Upper lobe of left lung (tissue), 6 donors: ENCODE data around the gene TANGO2. TPM values are rescaled to one million over a fixed set of nuclear protein-coding genes. Genes with fewer than 3 reads are reported as not detected.
"Not testable (repeated sequence)": the region's sequence is repeated elsewhere in the genome, so short reads cannot be mapped to it uniquely, and the experiment has no call there.

ENCODE experiments used
- ATAC-seq, 2 donors: fragments of 200-7000 bp; cut with Tn5 transposase; one replicate each; pipeline ENCODE4 v1.9.1; 2022; ENCODE audit warnings: mild to moderate bottlenecking in 2 of 2, moderate library complexity in 2 of 2; ENCODE audit not compliant: low FRiP score in 2 of 2
- DNase-seq, 2 donors: peaks; one replicate each; pipeline ENCODE4 v3.0.0-alpha.2; 2019 to 2020
- H3K27ac ChIP-seq, 4 donors: fragments of 200-600 bp; sonication (generic); one replicate each; pipeline ENCODE4 v1.5.1; 2016 to 2019
- H3K27me3 ChIP-seq, 4 donors: fragments of 200-600 bp; sonication (generic); one replicate each; pipeline ENCODE4 v1.5.1; 2017 to 2019
- H3K36me3 ChIP-seq, 4 donors: fragments of 200-600 bp; sonication (generic); one replicate each; pipeline ENCODE4 v1.5.1; 2016 to 2019
- H3K4me1 ChIP-seq, 4 donors: fragments of 200-600 bp; sonication (generic); one replicate each; pipeline ENCODE4 v1.5.1; 2018 to 2019
- H3K4me3 ChIP-seq, 4 donors: fragments of 200-600 bp; sonication (generic); one replicate each; pipeline ENCODE4 v1.5.1; 2017 to 2019; ENCODE audit warnings: mild to moderate bottlenecking in 2 of 4, moderate library complexity in 1 of 4
- H3K9me3 ChIP-seq, 4 donors: fragments of 200-600 bp; sonication (generic); one replicate each; pipeline ENCODE4 v1.5.1; 2018 to 2019
- EP300 ChIP-seq, 4 donors: sonication (generic); formaldehyde crosslinking; IDR thresholded peaks; one replicate each; pipeline ENCODE4 v1.5.1; 2017; ENCODE audit warnings: antibody characterized with exemption in 4 of 4, control low read depth in 2 of 4
- POLR2A ChIP-seq, 4 donors: fragments of 450-650 bp; IDR thresholded peaks; one replicate each; pipeline ENCODE4 v1.5.1; 2016 to 2017; ENCODE audit warnings: antibody characterized with exemption in 4 of 4, mild to moderate bottlenecking in 2 of 4
- POLR2AphosphoS5 ChIP-seq, 2 donors: sonication (generic); formaldehyde crosslinking; IDR thresholded peaks; one replicate each; pipeline ENCODE4 v1.5.1; 2017; ENCODE audit warnings: antibody characterized with exemption in 2 of 2
- WGBS, 2 donors: methylation state at CpG; one replicate each; pipeline ENCODE4 v1.1.5; 2017 to 2018; 5-methylcytosine and 5-hydroxymethylcytosine counted together
- total RNA-seq, 6 donors: library from RNA; depleted of rRNA in 4 of 6; stranded (reverse); fragments of >200 nt in 4 of 6; gene quantifications; one replicate each; pipeline versions ENCODE4 v1.1.0 to v1.2.1, GENCODE V29; 2016 to 2021
- TF ChIP-seq, protein P1 (sequence below), 6 experiments: fragments of 450-650 bp in 4 of 6; fragments of 200-600 bp in 2 of 6; sonication (generic) in 2 of 6; IDR thresholded peaks; one replicate each; pipeline ENCODE4 v1.5.1; 2016 to 2019; ENCODE audit warnings: antibody characterized with exemption in 6 of 6
- donor health status: DM: no; HTN: no; CAD: no; lungs with moderate emphysema.
- donor health status: DM: no; HTN: yes; CAD: no; lungs with severe emphysema.

Gene TANGO2
- total RNA-seq, 6 donors from 2014 or later = 33.9 to 94.3 (median 55.0) TPM

DNA sequence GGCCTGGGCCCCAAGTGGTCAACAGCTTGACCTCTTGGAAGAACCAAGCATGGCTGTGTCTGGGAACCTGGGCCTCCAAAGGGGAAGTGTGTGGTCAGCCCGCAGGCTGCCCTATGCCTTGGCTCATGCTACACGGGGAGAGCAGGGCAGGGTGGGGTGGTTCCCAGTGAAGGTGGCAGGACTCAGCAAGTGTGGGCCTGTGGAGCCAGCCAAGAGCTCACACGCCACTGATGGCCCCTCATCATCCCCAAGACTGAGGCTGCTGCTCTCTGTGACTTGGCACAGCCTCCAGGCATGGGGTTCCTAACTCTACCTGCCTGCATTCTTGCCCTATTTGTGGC is 43.2 kb downstream of the TANGO2 start:
- no peak overlapping the region for H3K4me3 ChIP-seq
- no peak overlapping the region for H3K27ac ChIP-seq
- peaks cover 16 to 56% (median 45%) of the 10 kb centered on the region in 4 donors for H3K36me3 ChIP-seq
- 54 to 88% methylated on average over 2 to 3 of the region's 3 CpGs for WGBS, 2 donors
- TF ChIP-seq POLR2AphosphoS5 (IDR thresholded peaks at IDR 0.05) (no peak), EP300 (IDR thresholded peaks at IDR 0.05) (no peak), POLR2A (IDR thresholded peaks at IDR 0.05) (no peak)
- TF ChIP-seq, protein P1, sequence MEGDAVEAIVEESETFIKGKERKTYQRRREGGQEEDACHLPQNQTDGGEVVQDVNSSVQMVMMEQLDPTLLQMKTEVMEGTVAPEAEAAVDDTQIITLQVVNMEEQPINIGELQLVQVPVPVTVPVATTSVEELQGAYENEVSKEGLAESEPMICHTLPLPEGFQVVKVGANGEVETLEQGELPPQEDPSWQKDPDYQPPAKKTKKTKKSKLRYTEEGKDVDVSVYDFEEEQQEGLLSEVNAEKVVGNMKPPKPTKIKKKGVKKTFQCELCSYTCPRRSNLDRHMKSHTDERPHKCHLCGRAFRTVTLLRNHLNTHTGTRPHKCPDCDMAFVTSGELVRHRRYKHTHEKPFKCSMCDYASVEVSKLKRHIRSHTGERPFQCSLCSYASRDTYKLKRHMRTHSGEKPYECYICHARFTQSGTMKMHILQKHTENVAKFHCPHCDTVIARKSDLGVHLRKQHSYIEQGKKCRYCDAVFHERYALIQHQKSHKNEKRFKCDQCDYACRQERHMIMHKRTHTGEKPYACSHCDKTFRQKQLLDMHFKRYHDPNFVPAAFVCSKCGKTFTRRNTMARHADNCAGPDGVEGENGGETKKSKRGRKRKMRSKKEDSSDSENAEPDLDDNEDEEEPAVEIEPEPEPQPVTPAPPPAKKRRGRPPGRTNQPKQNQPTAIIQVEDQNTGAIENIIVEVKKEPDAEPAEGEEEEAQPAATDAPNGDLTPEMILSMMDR (IDR thresholded peaks at IDR 0.05) = no peak
- no peaks in the 10 kb centered on the region for H3K27me3 ChIP-seq
- no peaks in the 10 kb centered on the region for H3K9me3 ChIP-seq
- no peak for DNase-seq
- ATAC-seq = no peak
- no peaks in the 10 kb centered on the region for H3K4me1 ChIP-seq

DNA sequence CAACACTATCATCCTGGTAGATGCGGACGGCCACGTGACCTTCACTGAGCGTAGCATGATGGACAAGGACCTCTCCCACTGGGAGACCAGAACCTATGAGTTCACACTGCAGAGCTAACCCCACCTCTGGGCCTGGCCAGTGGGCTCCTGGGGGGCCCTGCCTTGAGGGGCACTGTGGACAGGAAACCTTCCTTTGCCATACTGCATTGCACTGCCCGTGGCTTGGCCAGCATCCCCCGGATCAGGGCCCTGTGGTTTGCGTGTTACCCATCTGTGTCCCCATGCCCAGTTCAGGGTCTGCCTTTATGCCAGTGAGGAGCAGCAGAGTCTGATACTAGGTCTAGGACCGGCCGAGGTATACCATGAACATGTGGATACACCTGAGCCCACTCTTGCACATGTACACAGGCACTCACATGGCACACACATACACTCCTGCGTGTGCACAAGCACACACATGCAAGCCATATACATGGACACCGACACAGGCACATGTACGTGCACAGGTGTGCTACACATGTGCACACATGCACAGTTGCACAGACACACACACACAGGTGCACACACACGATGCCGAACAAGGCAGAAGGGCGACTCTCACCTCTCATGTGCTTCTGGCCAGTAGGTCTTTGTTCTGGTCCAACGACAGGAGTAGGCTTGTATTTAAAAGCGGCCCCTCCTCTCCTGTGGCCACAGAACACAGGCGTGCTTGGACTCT is 43.8 kb downstream of the TANGO2 start:
- H3K9me3 ChIP-seq = no peaks in the 10 kb centered on the region
- WGBS, 2 donors = 90 to 96% methylated on average over 9 to 18 of the region's 18 CpGs

DNA sequence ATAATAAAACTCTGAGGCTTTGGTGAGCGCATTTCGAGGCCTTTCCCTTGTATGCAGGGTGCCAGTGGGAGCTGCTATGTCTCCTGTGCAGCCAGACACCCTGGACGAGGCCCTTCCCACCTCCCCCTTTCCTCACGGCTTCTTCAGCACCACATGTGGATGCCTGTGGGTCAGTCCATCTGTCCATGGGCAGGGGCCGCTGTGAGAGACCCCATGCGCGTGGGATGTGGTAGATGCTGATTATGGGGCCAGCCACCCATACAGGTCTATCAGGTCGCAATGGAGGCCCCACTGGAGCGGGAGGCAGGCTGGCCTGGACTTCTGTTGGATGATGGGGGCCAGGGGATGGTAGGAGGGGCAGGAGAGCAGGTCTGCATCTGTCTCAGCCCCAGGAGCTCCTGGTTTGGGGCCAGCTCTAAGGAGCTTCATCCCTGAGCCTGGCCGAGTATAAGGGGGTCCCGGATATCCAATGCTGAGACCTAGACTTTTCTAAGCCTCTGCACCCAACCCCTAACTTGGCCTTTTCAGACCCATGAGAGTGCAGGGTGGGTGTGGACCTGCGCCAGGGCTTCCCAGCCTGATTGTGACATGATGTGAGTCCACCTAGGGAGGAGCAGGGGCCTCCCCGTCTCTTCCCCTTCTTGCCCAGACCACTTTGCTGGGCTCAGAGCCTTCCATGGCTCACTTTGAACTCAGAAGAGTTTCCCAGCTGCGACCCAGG is 45.1 kb downstream of the TANGO2 start:
- Histone ChIP-seq H3K9me3 (no peaks in the 10 kb centered on the region), H3K4me1 (no peaks in the 10 kb centered on the region), H3K4me3 (no peak overlapping the region), H3K36me3 (peaks cover 16 to 49% (median 41%) of the 10 kb centered on the region in 4 donors), H3K27ac (no peak overlapping the region), H3K27me3 (no peaks in the 10 kb centered on the region)
- DNase-seq (no peak), ATAC-seq (no peak)
- TF ChIP-seq POLR2A (IDR thresholded peaks at IDR 0.05) (no peak), POLR2AphosphoS5 (IDR thresholded peaks at IDR 0.05) (no peak), EP300 (IDR thresholded peaks at IDR 0.05) (no peak)
- TF ChIP-seq, protein P1 (IDR thresholded peaks at IDR 0.05) = no peak
- whole genome bisulfite sequencing, 2 donors = 91 to 98% methylated on average over 12 to 14 of the region's 14 CpGs

More for the DNA sequence above, 43.8 kb downstream of the TANGO2 start:
- TF ChIP-seq EP300 (IDR thresholded peaks at IDR 0.05) = no peak
- no peak for TF ChIP-seq POLR2AphosphoS5 (IDR thresholded peaks at IDR 0.05)
- no peak for TF ChIP-seq POLR2A (IDR thresholded peaks at IDR 0.05)
- TF ChIP-seq, protein P1 (IDR thresholded peaks at IDR 0.05) = no peak
- Histone ChIP-seq H3K36me3 (peaks cover 16 to 56% (median 45%) of the 10 kb centered on the region in 4 donors), H3K4me3 (no peak overlapping the region), H3K4me1 (no peaks in the 10 kb centered on the region), H3K27me3 (no peaks in the 10 kb centered on the region), H3K27ac (no peak overlapping the region)
- ATAC-seq = no peak
- DNase-seq = no peak

DNA sequence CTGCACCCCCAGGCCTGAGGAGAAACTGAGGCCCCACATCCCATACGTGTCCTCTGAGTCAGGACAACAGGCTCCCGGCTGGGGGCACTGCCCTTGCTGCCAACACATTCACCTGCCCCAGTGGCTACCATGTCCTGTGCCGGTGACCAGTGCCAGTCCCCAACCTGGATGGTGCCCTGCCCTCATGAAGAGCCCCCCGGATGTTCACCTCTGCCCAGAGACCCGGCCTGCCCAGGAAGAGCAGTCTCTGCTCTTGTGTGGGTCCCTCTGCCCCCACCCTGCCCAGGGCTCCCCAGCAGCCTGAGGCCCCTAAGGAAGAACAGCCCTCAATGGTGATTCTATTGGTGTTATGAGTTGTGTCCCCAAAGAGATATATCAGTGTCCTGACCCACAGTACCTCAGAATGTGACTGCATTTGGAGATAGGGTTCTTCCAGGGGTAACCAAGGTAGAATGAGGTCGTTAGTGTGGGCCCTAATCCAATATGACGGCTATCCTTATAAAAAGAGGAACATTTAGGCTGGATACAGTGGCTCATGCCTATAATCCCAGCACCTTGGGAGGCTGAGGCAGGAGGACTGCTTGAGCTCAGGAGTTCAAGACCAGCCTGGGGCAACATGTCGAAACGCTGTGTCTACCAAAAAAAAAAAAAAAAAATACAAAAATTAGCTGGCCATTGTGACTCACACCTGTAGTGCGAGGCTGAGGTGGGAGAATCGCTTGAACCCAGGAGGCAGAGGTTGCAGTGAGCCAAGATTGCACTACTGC is 45.9 kb downstream of the TANGO2 start:
- Histone ChIP-seq H3K27ac (no peak overlapping the region), H3K4me1 (no peaks in the 10 kb centered on the region), H3K4me3 (no peak overlapping the region), H3K9me3 (no peaks in the 10 kb centered on the region), H3K36me3 (peaks cover 12 to 42% (median 35%) of the 10 kb centered on the region in 4 donors), H3K27me3 (no peaks in the 10 kb centered on the region)
- 92 to 98% methylated on average over 8 to 11 of the region's 11 CpGs for WGBS, 2 donors
- ATAC-seq (no peak), DNase-seq (no peak)
- TF ChIP-seq EP300 (IDR thresholded peaks at IDR 0.05) = no peak
- no peak for TF ChIP-seq POLR2AphosphoS5 (IDR thresholded peaks at IDR 0.05)
- TF ChIP-seq POLR2A (IDR thresholded peaks at IDR 0.05) = no peak
- TF ChIP-seq, protein P1 (IDR thresholded peaks at IDR 0.05) = no peak

DNA sequence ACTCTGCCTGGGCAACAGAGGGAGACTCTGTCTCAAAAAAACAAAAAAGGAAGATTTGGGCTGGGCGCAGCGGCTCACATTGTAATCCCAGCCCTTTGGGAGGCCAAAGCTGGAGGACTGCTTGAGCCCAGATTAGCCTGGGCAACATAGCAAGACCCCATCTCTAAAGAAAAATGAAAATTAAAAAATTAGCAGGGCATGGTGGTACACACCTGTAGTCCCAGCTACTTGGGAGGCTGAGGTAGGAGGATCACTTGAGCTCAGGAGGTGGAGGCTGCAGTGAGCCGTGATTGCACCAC is 46.4 kb downstream of the TANGO2 start:
- not testable (repeated sequence) for ATAC-seq, H3K4me1 ChIP-seq, H3K27me3 ChIP-seq, H3K27ac ChIP-seq, DNase-seq, H3K9me3 ChIP-seq, H3K4me3 ChIP-seq
- peaks cover 9 to 37% (median 29%) of the 10 kb centered on the region in 4 donors for H3K36me3 ChIP-seq
- 97 to 100% methylated on average over 3 of the region's 3 CpGs for WGBS, 2 donors
